ENCODE results near the gene HS1BP3. TPM values are rescaled to one million over a fixed set of nuclear protein-coding genes. Genes with fewer than 3 reads are reported as not detected.

The HS1BP3 gene
- total and polyA plus RNA-seq, 2 of the 13 experiments (the other 11 are each of a cell fraction or from before 2014, with no cell fraction given), result 15.2 to 22.0 TPM

DNA sequence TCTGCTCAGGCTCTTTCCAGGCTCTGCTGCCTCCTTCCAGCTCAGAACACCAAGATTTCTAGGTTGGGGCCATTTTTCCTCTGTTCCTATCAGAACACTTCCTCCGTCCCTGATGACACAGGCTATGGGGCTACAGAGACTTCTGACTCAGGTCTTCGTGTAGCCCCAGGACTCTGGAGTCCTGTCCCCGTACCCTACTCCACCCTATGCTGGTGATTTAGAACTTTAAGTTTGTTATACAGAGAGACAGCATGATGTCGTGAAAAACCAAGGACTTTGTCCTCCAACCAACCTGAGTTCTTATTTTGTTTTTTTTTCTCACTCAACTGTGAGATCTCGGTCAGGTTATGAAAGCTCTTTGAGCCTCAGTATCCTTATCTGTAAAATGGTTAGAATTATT lies 78.7 kb downstream of the HS1BP3 start (continued):
- TF ChIP-seq ZNF362 (CRISPR knock-in tag; IDR thresholded peaks at IDR 0.05; ENCODE audit: borderline replicate concordance), result peak; percentile 39; the same call in 1 of the 2 replicates

- FAIRE-seq, result no peak
- 88% methylated on average over 5 of the region's 7 CpGs for WGBS (ENCODE audit: low lambda C conversion rate)
- intact Hi-C loops (cut with micrococcal nuclease; ENCODE audit: unreplicated experiment) (loop anchor here (1.0 kb wide), 1 partner anchor 23 kb away; no protein-coding TSS in a partner anchor), in situ Hi-C loops (cut with HindIII; ENCODE audit: extremely low pct_ligation_motif_present, low pct_unique_long_range_greater_than_20kb) (no loop called here)
- BruUV-seq (replicated peaks), result no TSS peak
- POLR2A ChIA-PET, result interaction anchor here (1.5 to 36.8 kb wide), 5 partner anchors 13 to 119 kb away, joined by 6 to 1537 read pairs (median 12); partner anchors contain the start of gene RHOB
- no peaks in the 10 kb centered on the region for H3K36me3 ChIP-seq (replicated peaks in 1 of 2; ENCODE audit: control insufficient read depth in 1 of 2, insufficient read depth in 2 of 2, low read length in 2 of 2)
- no peak overlapping the region for H2AFZ ChIP-seq (ENCODE audit: low read length)
- H3K9ac ChIP-seq (ENCODE audit: insufficient read depth, low read depth, low read length), result no peak overlapping the region
- H3K27ac ChIP-seq (ENCODE audit: extremely low read length, insufficient read depth, low read length), result peak overlapping the region; percentile 10
- H3K79me2 ChIP-seq (ENCODE audit: insufficient read depth, low read length), result no peaks in the 10 kb centered on the region
- no peaks in the 10 kb centered on the region for H3K27me3 ChIP-seq (ENCODE audit: control insufficient read depth in 1 of 2, insufficient read depth in 2 of 2, low read length in 2 of 2)
- peaks cover 98% of the 10 kb centered on the region for H3K4me1 ChIP-seq (ENCODE audit: insufficient read depth, low read length)
- H3K4me3 ChIP-seq (replicated peaks in 1 of 3; ENCODE audit: insufficient read depth in 1 of 3, low read depth in 2 of 3, low read length in 3 of 3), result no peak overlapping the region
- H4K20me1 ChIP-seq (ENCODE audit: insufficient read depth, low read length), result no peaks in the 10 kb centered on the region
- ATAC-seq, result no peak
- no peaks in the 10 kb centered on the region for H3K9me3 ChIP-seq (ENCODE audit: low read length)
- no peak for DNase-seq (ENCODE audit: low spot score)
- CTCF ChIA-PET (ENCODE audit: low intra/inter-chr PET ratio, low total read pairs), result no interaction called here
- no peak overlapping the region for H3K4me2 ChIP-seq (ENCODE audit: low read depth, low read length)
- TF ChIP-seq MTA3 (CRISPR knock-in tag; IDR thresholded peaks at IDR 0.05), result no peak
- TF ChIP-seq ZNF768 (CRISPR knock-in tag; IDR thresholded peaks at IDR 0.05), result peak; percentile 92
- no peak for TF ChIP-seq SRY (CRISPR knock-in tag; IDR thresholded peaks at IDR 0.05)
- TF ChIP-seq BRF2 (CRISPR knock-in tag; IDR thresholded peaks at IDR 0.05), result no peak
- peak; percentile 25; the same call in 1 of the 2 replicates for TF ChIP-seq ZNF350 (CRISPR knock-in tag; IDR thresholded peaks at IDR 0.05; ENCODE audit: borderline replicate concordance, low read depth)
- no peak for TF ChIP-seq MYNN (CRISPR knock-in tag; IDR thresholded peaks at IDR 0.05; ENCODE audit: low read depth)
- no peak for TF ChIP-seq ZNF101 (CRISPR knock-in tag; IDR thresholded peaks at IDR 0.05; ENCODE audit: borderline replicate concordance, low read depth)
- TF ChIP-seq NRL (CRISPR knock-in tag; IDR thresholded peaks at IDR 0.05; ENCODE audit: borderline replicate concordance), result 0 out of 2 replicates have a peak, but pooled peaks have one; percentile 21
- 0 out of 2 replicates have a peak, but pooled peaks have one; percentile 34 for TF ChIP-seq CBFB (CRISPR knock-in tag; IDR thresholded peaks at IDR 0.05)
- 0 out of 2 replicates have a peak, but pooled peaks have one; percentile 8 for TF ChIP-seq SALL1 (CRISPR knock-in tag; IDR thresholded peaks at IDR 0.05)
- TF ChIP-seq ZNF230 (CRISPR knock-in tag; IDR thresholded peaks at IDR 0.05), result no peak
- TF ChIP-seq MED13 (CRISPR knock-in tag; IDR thresholded peaks at IDR 0.05), result no peak
- TF ChIP-seq, protein P1, sequence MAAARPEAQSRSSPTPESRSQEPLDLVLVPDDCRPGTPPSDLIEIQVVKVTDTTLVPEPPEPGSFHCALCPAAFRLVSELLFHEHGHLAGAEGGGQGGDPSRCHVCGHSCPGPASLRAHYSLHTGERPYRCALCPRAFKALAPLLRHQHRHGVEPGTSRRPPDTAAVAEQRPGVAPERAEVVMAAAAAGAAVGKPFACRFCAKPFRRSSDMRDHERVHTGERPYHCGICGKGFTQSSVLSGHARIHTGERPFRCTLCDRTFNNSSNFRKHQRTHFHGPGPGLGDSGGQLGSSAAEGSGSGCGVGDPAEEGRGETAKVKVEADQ (CRISPR knock-in tag; IDR thresholded peaks at IDR 0.05; ENCODE audit: borderline replicate concordance), result no peak
- TF ChIP-seq NR1H2 (CRISPR knock-in tag; IDR thresholded peaks at IDR 0.05; ENCODE audit: borderline replicate concordance, low read depth), result 0 out of 2 replicates have a peak, but pooled peaks have one; percentile 36
- TF ChIP-seq EED (CRISPR knock-in tag; IDR thresholded peaks at IDR 0.05), result peak; percentile 53; the same call in 1 of the 2 replicates
These were observed 79.2 kb downstream of the HS1BP3 start for GRCh38 chr2:20571644-20572215.

Measured in HepG2 (cell line).